ENCODE measurements around the gene CCDC24. TPM values are rescaled to one million over a fixed set of nuclear protein-coding genes. Genes with fewer than 3 reads are reported as not detected.

Gene CCDC24
- total and polyA plus RNA-seq, 9 of the 15 experiments (the other 6 are each of a cell fraction or from before 2014, with no cell fraction given) = 0.31 to 4.5 (median 1.5) TPM

DNA sequence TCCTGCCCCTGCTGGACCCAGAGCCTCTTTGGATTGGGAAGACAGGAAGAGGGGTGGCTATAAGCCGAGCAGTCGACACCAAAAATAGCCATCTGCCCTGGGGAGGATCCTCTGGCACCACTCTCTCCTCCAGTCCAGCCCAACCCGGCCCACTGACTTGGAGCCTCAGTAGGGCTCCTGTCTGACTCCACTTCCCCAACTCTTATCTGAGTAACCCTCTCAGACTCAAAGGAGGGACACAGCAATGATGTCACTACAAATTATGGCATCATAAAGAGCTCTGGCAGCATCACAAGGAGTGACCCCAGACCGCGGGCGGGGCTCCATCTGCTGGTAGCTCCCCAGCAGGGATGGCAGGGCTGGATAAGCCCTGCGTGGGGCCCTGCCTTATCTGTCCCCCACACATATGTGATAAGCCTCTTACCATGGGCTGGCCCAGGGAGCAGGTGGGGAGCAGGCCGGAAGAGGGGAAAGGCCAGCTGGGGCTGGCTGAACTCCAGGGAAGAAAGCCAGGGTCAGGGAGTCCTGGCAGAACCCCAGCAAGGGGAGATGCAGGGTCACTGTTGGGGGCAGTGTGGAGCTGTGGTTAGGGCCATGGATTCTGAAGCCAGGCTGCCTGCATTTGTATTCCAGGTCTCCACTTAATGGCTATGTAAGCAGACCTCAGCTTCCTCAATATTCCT, 44.5 kb downstream of the CCDC24 start (continued):
- TF ChIP-seq HSF4 (CRISPR knock-in tag; IDR thresholded peaks at IDR 0.05; ENCODE audit: borderline replicate concordance) (peak; percentile 77; the same call in 1 of the 2 replicates), SAFB2 (IDR thresholded peaks at IDR 0.05; ENCODE audit: borderline replicate concordance, low read depth, low read length, severe bottlenecking) (no peak), ZNF384 (IDR thresholded peaks at IDR 0.05; ENCODE audit: low read depth, low read length) (peak; percentile 30; the same call in 1 of the 2 replicates), ZNF316 (IDR thresholded peaks at IDR 0.05) (no peak), ETV1 (tag; conservative IDR thresholded peaks at IDR 0.05; ENCODE audit: low read depth) (peak; percentile 100), ARNT (IDR thresholded peaks at IDR 0.05) (peak; percentile 97 to 99), TAF1 (IDR thresholded peaks at IDR 0.05; ENCODE audit: control insufficient read depth, extremely low read depth, insufficient read depth, low read length, severe bottlenecking) (peak; percentile 84), CREB1 (IDR thresholded peaks at IDR 0.05) (peak; percentile 100), CREB1 (CRISPR knock-in tag; IDR thresholded peaks at IDR 0.05) (peak; percentile 96), JUNB (CRISPR knock-in tag; conservative IDR thresholded peaks at IDR 0.05) (0 out of 2 replicates have a peak, but pooled peaks have one; percentile 33), MCM7 (IDR thresholded peaks at IDR 0.05) (no peak), LCOR (CRISPR knock-in tag; IDR thresholded peaks at IDR 0.05) (peak; percentile 91), TAF7 (tag; IDR thresholded peaks at IDR 0.05) (no peak), ZFPM2 (CRISPR knock-in tag; IDR thresholded peaks at IDR 0.05) (no peak)
- TF ChIP-seq, protein P1, sequence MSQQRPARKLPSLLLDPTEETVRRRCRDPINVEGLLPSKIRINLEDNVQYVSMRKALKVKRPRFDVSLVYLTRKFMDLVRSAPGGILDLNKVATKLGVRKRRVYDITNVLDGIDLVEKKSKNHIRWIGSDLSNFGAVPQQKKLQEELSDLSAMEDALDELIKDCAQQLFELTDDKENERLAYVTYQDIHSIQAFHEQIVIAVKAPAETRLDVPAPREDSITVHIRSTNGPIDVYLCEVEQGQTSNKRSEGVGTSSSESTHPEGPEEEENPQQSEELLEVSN (IDR thresholded peaks at IDR 0.05; ENCODE audit: borderline replicate concordance in 1 of 2, extremely low read depth in 1 of 2, insufficient read depth in 1 of 2, insufficient read length in 1 of 2, low read depth in 1 of 2, low read length in 1 of 2, poor library complexity in 1 of 2, severe bottlenecking in 1 of 2) = no peak
- TF ChIP-seq, protein P2, sequence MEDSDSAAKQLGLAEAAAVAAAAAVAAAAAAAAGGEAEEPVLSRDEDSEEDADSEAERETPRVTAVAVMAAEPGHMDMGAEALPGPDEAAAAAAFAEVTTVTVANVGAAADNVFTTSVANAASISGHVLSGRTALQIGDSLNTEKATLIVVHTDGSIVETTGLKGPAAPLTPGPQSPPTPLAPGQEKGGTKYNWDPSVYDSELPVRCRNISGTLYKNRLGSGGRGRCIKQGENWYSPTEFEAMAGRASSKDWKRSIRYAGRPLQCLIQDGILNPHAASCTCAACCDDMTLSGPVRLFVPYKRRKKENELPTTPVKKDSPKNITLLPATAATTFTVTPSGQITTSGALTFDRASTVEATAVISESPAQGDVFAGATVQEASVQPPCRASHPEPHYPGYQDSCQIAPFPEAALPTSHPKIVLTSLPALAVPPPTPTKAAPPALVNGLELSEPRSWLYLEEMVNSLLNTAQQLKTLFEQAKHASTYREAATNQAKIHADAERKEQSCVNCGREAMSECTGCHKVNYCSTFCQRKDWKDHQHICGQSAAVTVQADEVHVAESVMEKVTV (CRISPR knock-in tag; IDR thresholded peaks at IDR 0.05) = peak; percentile 74
- TF ChIP-seq, protein P3, sequence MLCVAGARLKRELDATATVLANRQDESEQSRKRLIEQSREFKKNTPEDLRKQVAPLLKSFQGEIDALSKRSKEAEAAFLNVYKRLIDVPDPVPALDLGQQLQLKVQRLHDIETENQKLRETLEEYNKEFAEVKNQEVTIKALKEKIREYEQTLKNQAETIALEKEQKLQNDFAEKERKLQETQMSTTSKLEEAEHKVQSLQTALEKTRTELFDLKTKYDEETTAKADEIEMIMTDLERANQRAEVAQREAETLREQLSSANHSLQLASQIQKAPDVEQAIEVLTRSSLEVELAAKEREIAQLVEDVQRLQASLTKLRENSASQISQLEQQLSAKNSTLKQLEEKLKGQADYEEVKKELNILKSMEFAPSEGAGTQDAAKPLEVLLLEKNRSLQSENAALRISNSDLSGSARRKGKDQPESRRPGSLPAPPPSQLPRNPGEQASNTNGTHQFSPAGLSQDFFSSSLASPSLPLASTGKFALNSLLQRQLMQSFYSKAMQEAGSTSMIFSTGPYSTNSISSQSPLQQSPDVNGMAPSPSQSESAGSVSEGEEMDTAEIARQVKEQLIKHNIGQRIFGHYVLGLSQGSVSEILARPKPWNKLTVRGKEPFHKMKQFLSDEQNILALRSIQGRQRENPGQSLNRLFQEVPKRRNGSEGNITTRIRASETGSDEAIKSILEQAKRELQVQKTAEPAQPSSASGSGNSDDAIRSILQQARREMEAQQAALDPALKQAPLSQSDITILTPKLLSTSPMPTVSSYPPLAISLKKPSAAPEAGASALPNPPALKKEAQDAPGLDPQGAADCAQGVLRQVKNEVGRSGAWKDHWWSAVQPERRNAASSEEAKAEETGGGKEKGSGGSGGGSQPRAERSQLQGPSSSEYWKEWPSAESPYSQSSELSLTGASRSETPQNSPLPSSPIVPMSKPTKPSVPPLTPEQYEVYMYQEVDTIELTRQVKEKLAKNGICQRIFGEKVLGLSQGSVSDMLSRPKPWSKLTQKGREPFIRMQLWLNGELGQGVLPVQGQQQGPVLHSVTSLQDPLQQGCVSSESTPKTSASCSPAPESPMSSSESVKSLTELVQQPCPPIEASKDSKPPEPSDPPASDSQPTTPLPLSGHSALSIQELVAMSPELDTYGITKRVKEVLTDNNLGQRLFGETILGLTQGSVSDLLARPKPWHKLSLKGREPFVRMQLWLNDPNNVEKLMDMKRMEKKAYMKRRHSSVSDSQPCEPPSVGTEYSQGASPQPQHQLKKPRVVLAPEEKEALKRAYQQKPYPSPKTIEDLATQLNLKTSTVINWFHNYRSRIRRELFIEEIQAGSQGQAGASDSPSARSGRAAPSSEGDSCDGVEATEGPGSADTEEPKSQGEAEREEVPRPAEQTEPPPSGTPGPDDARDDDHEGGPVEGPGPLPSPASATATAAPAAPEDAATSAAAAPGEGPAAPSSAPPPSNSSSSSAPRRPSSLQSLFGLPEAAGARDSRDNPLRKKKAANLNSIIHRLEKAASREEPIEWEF (CRISPR knock-in tag; IDR thresholded peaks at IDR 0.05) = peak; percentile 98
